K562 (cell line): ENCODE results near the gene CGREF1. TPM values are rescaled to one million over a fixed set of nuclear protein-coding genes. Genes with fewer than 3 reads are reported as not detected.

Experiments
- CBX3 ChIP-seq, 2 experiments: IDR thresholded peaks; 1 replicate in 1 of 2; 2 replicates in 1 of 2; pipeline ENCODE4 v1.6.1; 2012; ENCODE audit warnings: inconsistent platforms in 2 of 2, low read length in 2 of 2, borderline replicate concordance in 1 of 2, control low read depth in 1 of 2
- CREB1 ChIP-seq, 2 experiments: sonication (generic) in 1 of 2; formaldehyde crosslinking in 1 of 2; IDR thresholded peaks; 2 replicates each; pipeline versions ENCODE4 v1.6.1 to v1.8.0; 2012 to 2022; ENCODE audit warnings: inconsistent platforms in 1 of 2, mild to moderate bottlenecking in 1 of 2, missing genetic modification reagents in 1 of 2, moderate library complexity in 1 of 2
- CREM ChIP-seq: IDR thresholded peaks from 2 replicates; pipeline ENCODE4 v1.6.1; 2014; ENCODE audit warnings: antibody characterized with exemption, low read depth
- CTBP1 ChIP-seq: fragments of 450-650 bp; IDR thresholded peaks from 2 replicates; pipeline ENCODE4 v1.6.1; 2016; ENCODE audit warnings: borderline replicate concordance
- CXXC5 ChIP-seq: fragments of 250-450 bp; sonication (Bioruptor Pico); IDR thresholded peaks from 2 replicates; pipeline ENCODE4 v1.8.0; 2022; ENCODE audit warnings: inconsistent platforms, mild to moderate bottlenecking, moderate library complexity
- FOXM1 ChIP-seq, 2 experiments: fragments of 450-650 bp in 1 of 2; sonication (generic) in 1 of 2; formaldehyde crosslinking in 1 of 2; IDR thresholded peaks; 2 replicates each; pipeline versions ENCODE4 v1.6.1 to v1.9.0; 2017 to 2022; ENCODE audit warnings: low read depth in 2 of 2, mild to moderate bottlenecking in 2 of 2, missing genetic modification reagents in 1 of 2, moderate library complexity in 1 of 2
- JUN ChIP-seq, 2 experiments: sonication (generic) in 1 of 2; formaldehyde crosslinking in 1 of 2; IDR thresholded peaks; 2 replicates each; pipeline versions ENCODE4 v1.6.1 to v1.8.0; 2012 to 2022; ENCODE audit warnings: borderline replicate concordance in 2 of 2, mild to moderate bottlenecking in 2 of 2, improper control_type of control experiment in 1 of 2, low read depth in 1 of 2, low read length in 1 of 2, missing genetic modification reagents in 1 of 2
- JUND ChIP-seq, 2 experiments: IDR thresholded peaks; 2 replicates in 1 of 2; 3 replicates in 1 of 2; pipeline ENCODE4 v1.6.1; 2011; ENCODE audit warnings: borderline replicate concordance in 2 of 2, low read depth in 2 of 2, low read length in 2 of 2, improper control_type of control experiment in 1 of 2, missing biosample characterization in 1 of 2, missing genetic modification characterization in 1 of 2, missing genetic modification reagents in 1 of 2
- LARP7 ChIP-seq: fragments of 450-650 bp; IDR thresholded peaks from 2 replicates; pipeline ENCODE4 v1.6.1; 2016
- NKRF ChIP-seq: fragments of 450-650 bp; IDR thresholded peaks from 2 replicates; pipeline ENCODE4 v1.6.1; 2016; ENCODE audit warnings: borderline replicate concordance
- SIX5 ChIP-seq, 2 experiments: IDR thresholded peaks; 2 replicates each; pipeline ENCODE4 v1.6.1; 2011; ENCODE audit warnings: low read length in 2 of 2, borderline replicate concordance in 1 of 2, low read depth in 1 of 2, mild to moderate bottlenecking in 1 of 2, moderate library complexity in 1 of 2; ENCODE audit not compliant: insufficient read depth in 1 of 2
- SMARCA4 ChIP-seq: fragments of 450-650 bp; IDR thresholded peaks from 2 replicates; pipeline ENCODE4 v1.6.1; 2016
- VEZF1 ChIP-seq: fragments of 200-800 bp; sonication (Bioruptor generic); IDR thresholded peaks from 2 replicates; pipeline ENCODE4 v1.6.1; 2017; ENCODE audit warnings: missing genetic modification characterization, missing compliant biosample characterization
- ZFX ChIP-seq: sonication (generic); formaldehyde crosslinking; IDR thresholded peaks from 2 replicates; pipeline ENCODE4 v1.8.0; 2022; ENCODE audit warnings: mild to moderate bottlenecking, missing genetic modification reagents, moderate library complexity
- polyA plus RNA-seq, 8 experiments: library from polyadenylated mRNA; depleted of rRNA in 4 of 8; stranded (reverse) in 5 of 8; unstranded in 3 of 8; fragments of >200 nt; fragmentation: Nextera tagmentation in 2 of 8; fragmentation: Illumina TruSeq in 1 of 8; extraction: Ambion mirVana in 2 of 8; extraction: Trizol in 1 of 8; gene quantifications; 2 replicates each; pipeline versions ENCODE4 v1.2.1 to v1.2.3, GENCODE V29; 2011 to 2014; ENCODE audit warnings: inconsistent platforms in 1 of 8, missing spikeins in 1 of 8
- total RNA-seq, 7 experiments: library from RNA; depleted of rRNA in 6 of 7; stranded (reverse); fragments of >200 nt in 6 of 7; fragmentation: Illumina TruSeq in 2 of 7; extraction: Trizol in 2 of 7; gene quantifications; 2 replicates each; pipeline versions ENCODE4 v1.2.1 to v1.2.3, GENCODE V29; 2011 to 2021; ENCODE audit warnings: low replicate concordance in 1 of 7

Gene CGREF1
- total and polyA plus RNA-seq, 9 of the 15 experiments (the other 6 are each of a cell fraction or from before 2014, with no cell fraction given) = 0.07 to 0.50 (median 0.37) TPM

- TF ChIP-seq VEZF1 (CRISPR knock-in tag) = peak; percentile 82
- TF ChIP-seq JUND (IDR thresholded peaks at IDR 0.05; ENCODE audit: borderline replicate concordance, low read depth, low read length) = 0 out of 2 replicates have a peak, but pooled peaks have one; percentile 39
- no peak; the same call in 2 of the 3 replicates for TF ChIP-seq JUND (tag; IDR thresholded peaks at IDR 0.05; ENCODE audit: borderline replicate concordance, low read depth, low read length)
- TF ChIP-seq CXXC5 (CRISPR knock-in tag) = peak; percentile 93
- no peak for TF ChIP-seq LARP7
- peak; percentile 93 for TF ChIP-seq CTBP1
- TF ChIP-seq SMARCA4 = 0 out of 2 replicates have a peak, but pooled peaks have one; percentile 20
- no peak for TF ChIP-seq FOXM1 (IDR thresholded peaks at IDR 0.05; ENCODE audit: low read depth)
- TF ChIP-seq FOXM1 (CRISPR knock-in tag; IDR thresholded peaks at IDR 0.05; ENCODE audit: low read depth) = 0 out of 2 replicates have a peak, but pooled peaks have one; percentile 74
- TF ChIP-seq CREB1 (IDR thresholded peaks at IDR 0.05) = peak; percentile 77
- TF ChIP-seq CREB1 (CRISPR knock-in tag; IDR thresholded peaks at IDR 0.05) = peak; percentile 71
- peak; percentile 85 for TF ChIP-seq CREM
- TF ChIP-seq JUN (IDR thresholded peaks at IDR 0.05; ENCODE audit: borderline replicate concordance, low read depth, low read length) = peak; percentile 28; the same call in 1 of the 2 replicates
- no peak for TF ChIP-seq JUN (CRISPR knock-in tag; IDR thresholded peaks at IDR 0.05; ENCODE audit: borderline replicate concordance)
- TF ChIP-seq CBX3 (IDR thresholded peaks at IDR 0.05; ENCODE audit: borderline replicate concordance in 1 of 2, low read length in 2 of 2) = peak in 1 of 2 experiments; percentile 24; a peak in 1 of 3 replicates
- peak; percentile 80; the same call in 1 of the 2 replicates for TF ChIP-seq NKRF
- TF ChIP-seq ZFX (CRISPR knock-in tag) = peak; percentile 61
- TF ChIP-seq SIX5 (IDR thresholded peaks at IDR 0.05; ENCODE audit: borderline replicate concordance in 1 of 2, insufficient read depth in 1 of 2, low read depth in 1 of 2, low read length in 2 of 2) = peak in 1 of 2 experiments; percentile 24; a peak in 1 of 4 replicates
These were observed 47.5 kb downstream of the CGREF1 start, which contains the start of gene OST4 (continued) for GRCh38 chr2:27071277-27071989.
